GM21529 (cell line): Measurements from ENCODE around the gene RSPO4.

Source experiments
- ATAC-seq: cut with Tn5 transposase; IDR thresholded peaks from one replicate; pipeline ENCODE4 v1.9.1; 2021; ENCODE audit not compliant: unreplicated experiment

The RSPO4 gene

DNA sequence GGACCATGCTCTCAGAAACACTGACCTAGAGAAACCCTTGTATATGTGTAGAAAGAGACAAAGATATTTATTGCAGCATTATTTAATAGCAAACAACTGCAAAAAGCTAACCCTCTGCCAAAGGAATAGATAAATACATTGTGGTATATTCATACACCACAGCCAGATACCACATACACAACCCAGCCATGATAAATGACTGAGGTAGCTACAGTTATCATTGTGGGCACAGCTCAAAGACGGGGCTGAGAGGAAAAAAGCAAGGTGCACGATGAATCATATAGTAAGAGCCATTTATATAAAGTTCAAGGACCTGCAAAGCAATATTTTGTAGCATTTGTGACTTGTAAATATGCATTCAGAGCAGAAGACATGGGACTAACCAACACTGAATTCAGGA, 30.8 kb downstream of the RSPO4 start:
- no peak for ATAC-seq

DNA sequence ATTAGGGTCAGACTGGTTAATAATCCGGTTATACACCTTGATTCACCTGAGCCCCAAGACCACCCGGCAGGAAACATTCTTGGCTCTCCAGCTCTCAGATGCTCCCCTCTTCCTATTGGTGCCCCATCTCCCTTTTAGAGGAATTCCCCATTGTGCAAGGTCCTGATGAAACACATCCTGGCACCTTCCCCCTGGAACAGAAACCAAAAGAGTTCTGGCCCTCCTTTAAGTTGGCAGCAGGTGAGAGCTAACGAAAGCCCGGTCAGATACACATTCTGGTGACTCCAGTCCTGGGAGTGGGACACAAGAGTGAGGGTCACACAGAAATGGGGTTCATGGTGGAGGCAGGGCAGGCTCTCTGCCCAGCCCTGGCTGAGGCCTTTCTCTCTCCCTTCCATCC, 32.2 kb downstream of the RSPO4 start:
- no peak for ATAC-seq

GRCh38 chr20:967796-968742, 34.0 kb downstream of the RSPO4 start:
- no peak for ATAC-seq

GRCh38 chr20:965956-966355, 36.2 kb downstream of the RSPO4 start:
- no peak for ATAC-seq

- no peak for ATAC-seq
Observed at GRCh38 chr20:963795-964194, 38.3 kb downstream of the RSPO4 start.

DNA sequence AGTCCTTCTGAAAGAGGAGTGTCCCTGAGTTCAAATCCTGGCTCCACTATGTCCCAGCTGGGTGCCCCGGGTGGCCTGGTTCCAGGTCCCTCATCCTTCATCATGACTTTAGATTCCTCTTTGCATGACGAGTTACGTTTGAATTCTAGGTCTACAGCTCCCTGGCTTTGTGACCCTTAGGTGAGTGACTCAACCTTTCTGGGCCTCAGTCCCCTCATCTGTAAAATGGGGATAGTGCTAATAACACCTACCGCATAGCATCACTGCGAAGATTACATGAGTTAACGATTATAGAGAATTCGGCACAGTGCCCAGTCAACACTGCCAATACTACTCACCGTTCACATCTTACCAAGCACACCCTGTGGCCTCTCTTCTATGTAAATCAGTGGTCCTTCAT, 39.4 kb downstream of the RSPO4 start:
- no peak for ATAC-seq

DNA sequence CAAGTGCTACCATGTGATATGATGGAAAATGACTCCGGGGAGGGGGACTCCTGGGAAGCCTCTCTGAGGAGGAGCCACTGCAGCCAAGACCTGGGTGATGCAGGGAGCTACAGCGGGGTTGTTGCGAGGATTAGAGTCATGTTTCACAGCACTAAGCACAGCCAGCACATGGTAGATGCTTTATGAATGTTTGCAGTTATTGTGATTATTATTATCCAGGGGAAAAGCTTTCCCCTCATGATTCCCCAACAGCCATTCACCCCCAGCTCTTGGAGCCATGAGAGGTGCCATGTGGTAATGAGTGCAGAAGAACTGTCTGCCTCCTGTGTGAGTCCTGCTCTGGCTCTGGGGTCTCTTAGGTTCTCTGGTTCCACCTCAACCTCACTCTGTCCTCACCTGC, 39.9 kb downstream of the RSPO4 start:
- no peak for ATAC-seq

DNA sequence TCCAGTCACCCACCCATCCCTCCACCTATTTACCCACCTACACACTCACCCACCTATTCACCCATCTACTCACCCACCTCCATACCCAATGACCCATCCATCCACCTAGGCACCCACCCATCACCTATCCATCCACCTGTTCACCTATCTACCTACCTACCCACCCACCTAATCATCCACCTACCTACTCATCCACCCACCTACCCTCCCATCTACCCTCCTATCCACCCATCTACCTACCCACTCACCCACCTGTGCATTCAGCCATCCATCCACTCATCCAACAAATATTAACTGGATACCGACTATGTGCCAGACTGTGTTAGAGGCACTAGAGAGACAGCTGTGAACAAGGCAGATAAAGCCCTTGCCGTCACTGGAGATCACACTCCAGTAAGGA, 40.3 kb downstream of the RSPO4 start:
- no peak for ATAC-seq

DNA sequence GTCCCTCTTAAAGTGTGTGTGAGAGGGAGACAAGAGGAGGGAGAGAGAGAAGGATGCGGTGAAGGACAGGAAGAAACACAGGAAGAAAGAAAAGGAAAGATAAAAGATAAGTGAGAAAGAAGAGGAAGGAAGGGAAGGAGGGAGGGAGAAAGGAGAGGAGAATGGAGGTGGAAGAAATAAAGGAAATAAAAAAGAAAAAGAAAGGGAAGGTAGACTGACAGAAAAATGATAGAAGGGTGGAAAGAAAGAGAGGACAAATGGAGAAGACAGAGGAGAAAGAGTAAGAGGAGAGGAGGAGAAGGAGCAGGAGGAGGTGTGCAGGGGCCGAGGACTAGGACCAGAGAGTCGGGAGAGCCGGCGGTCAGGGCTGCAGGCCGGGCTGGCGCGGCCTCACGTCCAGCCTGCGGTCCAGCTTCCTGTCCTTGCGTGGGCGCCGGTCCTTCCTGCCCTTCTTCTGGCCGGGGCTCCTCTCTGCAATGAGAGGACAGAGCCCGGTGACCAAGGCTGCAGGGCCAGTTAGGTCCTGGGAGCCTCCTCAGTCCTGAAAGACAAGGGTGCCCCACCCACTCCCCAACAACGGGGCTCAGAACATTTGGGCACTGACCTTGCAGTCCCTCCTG, 42.0 kb downstream of the RSPO4 start:
- no peak for ATAC-seq

GRCh38 chr20:958936-959815, 42.9 kb downstream of the RSPO4 start:
- no peak for ATAC-seq

DNA sequence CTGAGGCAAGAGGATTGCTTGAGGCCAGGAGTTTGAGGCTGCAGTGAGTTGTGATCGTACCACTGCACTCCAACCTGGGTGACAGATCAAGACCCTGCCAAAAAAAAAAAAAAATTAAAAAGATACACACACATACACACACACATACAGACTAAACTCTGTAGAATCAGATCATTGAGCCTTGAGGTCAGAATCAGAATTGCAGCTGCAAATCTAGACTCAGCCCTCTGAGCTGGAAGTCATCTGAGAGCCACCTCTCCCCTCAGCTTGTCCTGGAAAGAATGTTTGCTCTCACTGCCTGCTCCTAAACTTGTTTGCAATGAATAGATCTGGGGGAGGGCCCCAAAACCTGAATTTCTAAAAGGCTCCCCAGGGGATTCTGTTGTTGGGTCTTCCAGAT, 44.6 kb downstream of the RSPO4 start:
- ATAC-seq = no peak

GRCh38 chr20:956330-956951, 45.7 kb downstream of the RSPO4 start:
- ATAC-seq = peak; percentile 69

GRCh38 chr20:955656-956055, 46.5 kb downstream of the RSPO4 start:
- no peak for ATAC-seq

- no peak for ATAC-seq
Observed at GRCh38 chr20:955111-955510, 47.0 kb downstream of the RSPO4 start.

DNA sequence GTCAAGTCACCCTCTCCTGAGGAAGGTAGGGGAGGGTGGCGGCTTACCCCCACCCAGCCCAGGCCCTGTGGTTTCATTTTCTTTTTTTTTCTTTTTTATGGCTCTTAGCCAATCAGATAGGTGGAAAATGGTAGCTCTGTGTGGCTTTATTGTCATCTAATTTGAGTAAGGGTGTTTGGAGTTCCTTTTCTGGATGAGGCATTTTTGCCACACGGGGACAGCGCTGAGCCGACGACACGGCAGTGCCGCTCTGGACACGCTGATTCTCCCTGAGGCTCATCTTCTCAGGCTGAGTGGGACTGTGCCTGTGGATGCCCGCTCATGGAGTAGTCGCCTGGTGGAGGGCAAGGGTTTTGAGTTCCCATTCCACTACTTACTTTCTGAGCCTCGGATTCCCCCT, 48.4 kb downstream of the RSPO4 start:
- ATAC-seq = no peak

DNA sequence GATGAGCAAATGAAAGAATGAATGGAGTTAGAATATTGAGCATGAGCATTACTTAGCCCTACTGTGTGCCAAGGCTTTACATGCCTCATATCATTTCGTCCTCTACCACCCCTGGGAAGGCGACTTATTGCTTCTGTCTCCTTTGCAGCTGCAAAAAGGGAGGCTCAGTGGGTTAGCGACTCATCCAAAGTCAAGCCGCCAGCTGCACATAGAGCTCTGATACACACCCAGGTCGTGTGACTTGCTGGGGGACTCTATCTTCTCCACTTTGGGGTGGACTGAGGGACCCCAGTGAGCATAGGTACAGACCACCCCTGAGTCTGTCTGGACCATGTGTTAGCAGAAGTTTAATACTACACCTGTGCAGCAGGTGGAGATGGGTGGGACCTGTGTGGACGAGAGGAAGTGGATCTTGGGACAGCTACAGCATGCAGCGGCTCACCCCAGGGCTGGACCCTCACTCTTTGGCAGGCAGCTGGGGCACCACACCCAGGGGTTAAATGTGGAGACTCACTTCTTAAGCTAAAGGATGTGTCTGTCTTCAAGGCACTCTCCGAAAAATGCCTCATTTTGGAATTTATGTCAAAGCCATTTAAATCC, 49.8 kb downstream of the RSPO4 start:
- ATAC-seq = no peak

- no peak for ATAC-seq
Observed at GRCh38 chr20:951384-952169, 50.5 kb downstream of the RSPO4 start.

DNA sequence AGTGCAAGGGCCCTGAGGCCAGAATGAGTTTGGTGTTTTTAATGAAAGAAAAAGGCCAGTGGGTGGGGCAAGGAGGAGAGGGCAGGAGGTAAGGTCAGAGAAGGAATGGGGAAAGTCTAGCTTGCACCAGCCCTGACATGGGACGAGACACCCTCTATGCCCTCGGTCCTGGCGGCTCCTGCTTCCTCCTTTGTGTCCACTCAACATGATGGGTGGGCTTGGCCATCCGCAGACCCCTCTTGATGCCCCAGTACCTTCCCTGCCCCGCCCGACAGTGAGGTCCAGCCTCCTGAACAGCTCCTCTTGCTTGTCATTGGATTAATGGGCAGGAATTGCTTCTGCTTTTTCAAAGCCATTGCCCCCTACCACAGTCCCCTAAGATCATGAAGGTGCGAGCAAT, 52.4 kb downstream of the RSPO4 start:
- ATAC-seq = no peak

DNA sequence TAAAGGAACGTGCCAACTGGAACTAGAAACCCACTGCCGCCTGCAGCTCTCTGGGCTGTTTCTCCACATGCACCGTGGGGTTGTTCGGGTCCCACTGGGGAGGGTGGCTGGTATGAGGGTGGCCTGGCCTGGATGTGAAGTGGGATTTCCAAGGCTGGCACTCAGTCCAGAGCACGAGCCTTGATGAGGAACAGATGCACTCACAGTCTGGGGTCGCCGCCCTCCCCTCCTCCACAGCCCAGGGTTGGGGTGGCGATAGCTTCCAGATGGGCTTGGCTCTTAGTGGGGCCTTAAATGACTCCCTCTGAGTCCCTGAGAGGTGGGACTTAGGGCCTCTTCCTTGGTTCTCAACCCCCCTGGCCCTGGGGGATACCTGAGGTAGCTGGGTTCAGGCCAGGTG, 55.3 kb downstream of the RSPO4 start:
- ATAC-seq = no peak

DNA sequence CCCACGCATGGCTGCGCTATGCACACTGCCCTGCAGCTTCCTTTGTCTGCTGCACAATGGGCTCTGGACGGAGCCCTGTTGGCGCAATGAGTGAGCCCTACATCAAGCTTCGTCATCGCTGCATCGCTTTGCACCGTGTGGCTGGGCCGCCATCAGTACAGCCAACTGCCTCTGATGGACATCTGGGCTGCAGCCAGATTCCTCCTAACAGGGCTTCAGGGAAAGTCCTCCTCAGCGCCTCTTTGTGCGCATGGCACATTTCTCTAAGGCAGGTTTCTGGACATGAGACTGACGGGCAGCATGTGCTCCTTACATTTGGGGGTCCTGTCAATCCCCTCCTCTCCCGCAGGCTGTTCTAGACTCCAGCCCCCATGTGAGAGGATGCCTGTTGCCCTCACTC, 56.3 kb downstream of the RSPO4 start:
- ATAC-seq = no peak
